GM20431 (cell line): ENCODE data around the gene HSPA5.
"Not testable (repeated sequence)": the region's sequence is repeated elsewhere in the genome, so short reads cannot be mapped to it uniquely, and the experiment has no call there.

Experiments
- in situ Hi-C: fragments of 300-500 bp; cut with MseI, MboI; formaldehyde crosslinking; loops from one replicate; pipeline ENCODE4 v1.15.0; 2020; ENCODE audit warnings: low sequenced_read_pairs; ENCODE audit not compliant: unreplicated experiment

HSPA5 gene

DNA sequence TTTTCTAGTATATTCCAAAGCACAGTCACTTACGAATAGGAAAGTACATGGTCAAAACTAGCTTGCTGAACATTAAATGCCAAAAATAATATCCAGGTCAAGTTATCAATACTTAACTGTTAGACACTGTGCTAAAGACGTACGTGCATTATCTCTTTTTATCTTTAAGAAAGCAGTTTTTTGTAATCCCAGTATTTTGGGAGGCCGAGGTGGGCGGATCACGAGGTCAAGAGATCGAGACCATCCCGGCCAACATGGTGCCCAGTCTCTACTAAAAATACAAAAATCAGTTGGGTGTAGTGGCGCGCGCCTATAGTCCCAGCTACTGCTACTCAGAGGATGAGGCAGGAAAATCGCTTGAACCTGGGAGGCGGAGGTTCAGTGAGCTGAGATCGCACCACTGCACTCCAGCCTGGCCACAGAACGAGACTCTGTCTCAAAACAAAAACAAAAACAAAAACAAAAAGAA is 2.7 kb upstream of the HSPA5 start:
- in situ Hi-C loops, result no loop called here

DNA sequence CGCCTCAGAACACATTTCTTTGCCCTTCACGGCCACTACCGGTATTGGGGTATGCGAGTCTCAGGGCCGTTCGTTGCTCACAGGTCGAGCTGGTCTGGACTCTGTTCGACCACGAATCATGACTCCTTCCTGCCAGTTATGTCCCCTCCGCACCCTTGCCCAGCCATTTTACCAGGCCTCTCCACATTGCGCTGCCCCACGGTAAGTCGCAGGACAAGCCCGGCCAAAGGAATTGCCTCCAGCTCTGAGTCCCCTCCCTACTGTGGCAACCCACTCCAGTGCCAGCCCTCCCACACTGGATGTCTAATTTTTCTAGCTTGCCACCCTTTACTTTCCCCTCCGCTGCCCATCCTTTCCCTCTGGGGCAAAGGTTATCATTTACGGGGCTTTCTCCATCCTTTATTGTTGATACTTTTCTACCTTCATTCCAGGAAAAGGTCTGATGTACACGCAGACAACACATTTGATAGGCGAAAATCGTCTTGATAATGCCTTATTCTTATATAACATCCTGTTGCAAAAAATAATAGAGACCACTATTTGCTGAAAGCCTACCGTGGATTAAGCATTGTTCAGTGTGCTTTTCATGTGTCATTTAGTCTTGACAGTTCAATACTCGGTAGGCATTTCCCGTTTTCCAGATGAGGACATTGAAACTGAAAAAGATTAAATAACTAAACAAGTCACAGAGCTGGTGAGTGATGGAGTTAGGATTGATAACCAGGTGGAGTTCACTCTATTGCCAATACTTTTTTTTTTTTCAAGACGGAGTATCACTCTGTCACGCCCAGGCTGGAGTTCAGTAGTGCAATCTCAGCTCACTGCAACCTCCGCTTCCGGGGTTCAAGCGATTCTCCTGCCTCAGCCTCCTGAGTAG is 958 bp upstream of the HSPA5 start:
- in situ Hi-C loops, result no loop called here

DNA sequence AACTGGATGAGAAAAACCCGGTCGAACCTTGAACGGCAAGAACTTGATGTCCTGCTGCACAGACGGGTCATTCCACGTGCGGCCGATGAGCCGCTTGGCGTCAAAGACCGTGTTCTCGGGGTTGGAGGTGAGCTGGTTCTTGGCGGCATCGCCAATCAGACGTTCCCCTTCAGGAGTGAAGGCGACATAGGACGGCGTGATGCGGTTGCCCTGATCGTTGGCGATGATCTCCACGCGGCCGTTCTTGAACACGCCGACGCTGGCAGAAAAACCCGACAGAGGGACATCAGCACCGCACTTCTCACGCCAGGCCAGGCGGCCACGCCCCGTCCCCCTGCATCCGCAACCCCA is 519 bp downstream of the HSPA5 start:
- in situ Hi-C loops, result no loop called here

DNA sequence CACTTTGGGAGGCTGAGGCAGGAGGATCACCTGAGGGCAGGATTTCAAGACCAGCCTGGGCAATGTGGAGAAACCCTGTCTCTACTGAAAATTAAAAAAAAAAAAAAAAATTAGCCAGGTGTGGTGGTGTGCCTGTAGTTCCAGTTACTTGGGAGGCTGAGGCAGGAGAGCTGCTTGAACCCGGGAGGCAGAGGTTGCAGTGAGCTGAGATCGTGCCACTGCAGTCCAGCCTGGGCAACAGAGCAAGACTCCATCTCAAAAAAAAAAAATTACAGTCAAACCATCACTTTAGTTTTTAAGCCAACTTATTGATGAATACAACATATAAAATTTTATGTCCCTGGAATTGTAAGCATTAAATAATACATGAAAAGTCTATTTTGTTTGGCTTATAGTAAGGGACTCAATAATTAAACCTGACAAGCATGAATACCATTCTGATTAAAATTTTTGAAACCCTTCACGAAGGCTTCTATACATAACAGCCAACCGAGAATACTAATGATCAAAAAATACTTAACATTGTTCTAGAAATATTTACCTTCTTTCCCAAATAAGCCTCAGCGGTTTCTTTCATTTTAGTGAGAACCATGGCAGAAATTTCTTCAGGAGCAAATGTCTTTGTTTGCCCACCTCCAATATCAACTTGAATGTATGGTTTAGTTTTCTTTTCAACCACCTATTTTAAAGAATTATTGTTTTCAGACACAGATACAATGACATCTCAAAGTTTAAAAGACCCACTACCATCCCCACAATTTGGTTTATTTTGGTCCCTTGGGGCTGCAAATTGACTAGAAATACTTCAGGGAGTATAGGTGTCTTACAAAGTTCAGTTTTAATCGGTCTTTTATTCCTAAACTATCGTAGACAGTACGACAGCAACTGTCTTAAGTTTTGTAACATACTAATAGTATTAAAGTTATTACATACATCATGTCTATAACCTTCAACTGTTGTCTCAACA is 1.2 kb downstream of the HSPA5 start:
- in situ Hi-C loops, result no loop called here

DNA sequence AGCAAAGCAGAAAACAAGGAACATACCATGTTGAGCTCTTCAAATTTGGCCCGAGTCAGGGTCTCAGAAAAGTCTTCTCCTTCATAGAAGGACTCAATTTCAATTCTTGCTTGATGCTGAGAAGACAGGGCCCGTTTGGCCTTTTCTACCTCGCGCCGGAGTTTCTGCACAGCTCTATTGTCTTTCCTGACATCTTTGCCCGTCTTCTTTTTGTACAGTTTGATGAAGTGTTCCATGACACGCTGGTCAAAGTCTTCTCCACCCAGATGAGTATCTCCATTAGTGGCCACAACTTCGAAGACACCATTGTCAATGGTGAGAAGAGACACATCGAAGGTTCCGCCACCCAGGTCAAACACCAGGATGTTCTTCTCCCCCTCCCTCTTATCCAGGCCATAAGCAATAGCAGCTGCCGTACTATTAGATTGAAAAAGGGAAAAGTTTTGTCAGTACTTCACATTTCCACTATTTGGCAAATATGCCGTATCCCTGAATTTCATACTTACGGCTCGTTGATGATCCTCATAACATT is 2.2 kb downstream of the HSPA5 start:
- in situ Hi-C loops, result no loop called here

DNA sequence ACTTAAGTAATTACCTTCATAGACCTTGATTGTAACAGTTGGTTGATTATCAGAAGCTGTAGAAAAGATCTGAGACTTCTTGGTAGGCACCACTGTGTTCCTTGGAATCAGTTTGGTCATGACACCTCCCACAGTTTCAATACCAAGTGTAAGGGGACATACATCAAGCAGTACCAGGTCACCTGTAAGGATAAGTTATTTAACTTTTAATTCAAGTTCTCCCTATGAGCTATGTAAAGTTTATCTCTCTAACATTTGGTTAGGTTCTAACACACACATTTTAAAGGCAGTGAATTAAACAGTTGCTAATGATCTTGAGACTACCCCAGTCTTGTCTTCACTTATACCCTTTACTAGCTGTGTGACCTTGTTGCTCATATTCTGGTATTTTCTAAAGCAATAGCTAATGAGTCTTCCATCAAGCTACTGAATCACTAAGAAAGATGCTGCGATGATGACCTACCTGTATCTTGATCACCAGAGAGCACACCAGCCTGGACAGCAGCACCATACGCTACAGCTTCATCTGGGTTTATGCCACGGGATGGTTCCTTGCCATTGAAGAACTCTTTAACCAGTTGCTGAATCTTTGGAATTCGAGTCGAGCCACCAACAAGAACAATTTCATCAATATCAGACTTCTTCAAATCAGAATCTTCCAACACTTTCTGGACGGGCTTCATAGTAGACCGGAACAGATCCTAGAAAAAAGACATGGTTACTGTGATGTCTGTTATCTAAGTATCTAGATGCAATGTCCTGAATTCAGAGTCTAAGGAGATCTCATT is 2.8 kb downstream of the HSPA5 start:
- in situ Hi-C loops, result no loop called here

DNA sequence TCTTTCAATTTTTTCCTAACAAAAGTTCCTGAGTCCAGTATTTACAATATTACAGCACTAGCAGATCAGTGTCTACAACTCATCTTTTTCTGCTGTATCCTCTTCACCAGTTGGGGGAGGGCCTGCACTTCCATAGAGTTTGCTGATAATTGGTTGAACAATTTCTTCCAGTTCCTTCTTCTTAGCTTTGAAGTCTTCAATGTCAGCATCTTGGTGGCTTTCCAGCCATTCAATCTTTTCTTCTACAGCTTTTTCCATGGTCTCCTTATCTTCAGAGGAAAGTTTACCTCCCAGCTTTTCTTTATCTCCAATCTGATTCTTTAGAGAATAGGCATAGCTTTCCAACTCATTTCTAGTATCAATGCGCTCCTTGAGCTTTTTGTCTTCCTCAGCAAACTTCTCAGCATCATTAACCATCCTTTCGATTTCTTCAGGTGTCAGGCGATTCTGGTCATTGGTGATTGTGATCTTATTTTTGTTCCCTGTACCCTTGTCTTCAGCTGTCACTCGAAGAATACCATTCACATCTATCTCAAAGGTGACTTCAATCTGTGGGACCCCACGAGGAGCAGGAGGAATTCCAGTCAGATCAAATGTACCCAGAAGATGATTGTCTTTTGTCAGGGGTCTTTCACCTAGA is 4.5 kb downstream of the HSPA5 start:
- in situ Hi-C loops, result not testable (repeated sequence)

DNA sequence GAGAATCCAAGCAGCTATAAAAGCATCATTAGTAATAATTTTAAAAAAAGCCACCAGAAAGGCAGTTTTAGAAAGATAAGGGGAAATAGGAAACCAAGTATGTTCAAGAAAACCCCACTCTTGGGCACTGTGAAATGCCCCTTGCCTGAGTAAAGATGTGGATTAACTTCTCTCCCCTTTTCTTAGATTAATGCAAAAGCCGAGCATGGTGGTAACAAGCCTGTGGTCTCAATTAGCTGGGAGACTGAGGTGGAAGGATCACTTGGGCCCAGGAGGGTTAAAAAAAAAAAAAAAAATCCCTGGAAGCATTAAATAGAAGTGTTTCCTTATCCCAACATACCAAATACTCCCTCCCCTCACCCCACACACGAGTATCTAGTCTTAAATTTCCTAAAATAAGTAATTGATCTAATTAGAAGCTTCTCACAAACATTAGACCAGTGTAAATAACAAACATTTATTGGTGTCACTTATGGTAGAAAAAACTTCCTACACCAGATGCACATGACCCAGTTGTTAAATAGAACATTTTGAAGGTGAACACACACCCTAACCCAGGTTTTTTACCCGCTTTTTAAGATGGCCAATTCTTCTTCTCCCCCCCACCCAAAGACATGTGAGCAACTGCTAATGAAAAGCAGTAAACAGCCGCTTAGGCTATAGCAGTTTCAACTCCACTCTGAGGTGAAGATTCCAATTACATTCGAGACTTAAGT is 5.2 kb downstream of the HSPA5 start:
- in situ Hi-C loops, result no loop called here

DNA sequence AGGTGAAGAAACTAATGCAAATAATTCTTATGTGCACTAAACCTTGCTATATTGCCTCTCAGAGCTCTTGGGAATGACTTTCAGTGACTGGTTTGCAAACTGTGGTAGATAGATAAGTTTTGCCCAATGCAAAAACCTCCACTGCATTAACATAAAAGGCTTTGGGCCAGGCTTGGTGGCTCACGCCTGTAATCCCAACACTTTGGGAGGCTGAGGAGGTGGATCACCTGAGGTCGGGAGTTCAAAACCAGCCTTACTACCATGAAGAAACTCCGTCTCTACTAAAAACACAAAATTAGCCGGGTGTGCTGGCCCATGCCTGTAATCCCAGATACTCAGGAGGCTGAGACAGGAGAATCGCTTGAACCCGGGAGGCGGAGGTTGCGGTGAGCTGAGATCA is 7.0 kb downstream of the HSPA5 start:
- in situ Hi-C loops, result not testable (repeated sequence)

DNA sequence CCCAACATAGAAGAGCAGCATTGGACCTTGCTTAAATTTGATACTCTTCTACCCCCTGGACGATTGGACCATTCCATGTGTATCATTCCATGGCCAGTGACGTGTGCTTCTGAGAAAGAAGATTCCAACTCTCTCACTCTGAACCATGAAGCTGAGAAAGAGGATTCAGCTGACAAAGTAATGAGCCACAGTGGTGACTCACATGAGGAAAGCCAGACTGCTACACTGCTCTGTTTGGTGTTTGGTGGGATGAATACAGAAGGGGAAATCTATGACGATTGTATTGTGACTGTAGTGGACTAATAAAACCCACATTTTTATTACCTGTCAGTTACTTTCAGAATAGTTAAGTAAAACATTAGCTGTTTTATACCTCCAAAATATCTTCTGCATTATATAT is 7.5 kb downstream of the HSPA5 start:
- in situ Hi-C loops, result no loop called here

DNA sequence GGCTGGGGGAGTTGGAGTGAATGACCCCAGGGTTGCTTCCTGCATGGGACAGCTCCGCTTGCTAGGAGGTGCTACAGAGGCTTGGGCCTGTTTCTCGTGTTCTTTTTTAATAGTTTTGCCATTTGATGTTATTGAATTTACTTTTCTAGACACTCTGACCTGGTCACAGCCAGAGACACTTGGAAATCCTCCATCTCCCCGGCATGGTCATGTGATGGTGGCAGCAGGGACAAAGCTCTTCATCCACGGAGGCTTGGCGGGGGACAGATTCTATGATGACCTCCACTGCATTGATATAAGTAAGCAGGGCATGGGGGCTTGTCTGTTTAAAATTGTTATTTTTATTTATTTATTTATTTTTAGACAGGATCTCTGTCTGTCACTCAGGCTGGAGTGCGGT is 13.4 kb downstream of the HSPA5 start:
- in situ Hi-C loops, result no loop called here

DNA sequence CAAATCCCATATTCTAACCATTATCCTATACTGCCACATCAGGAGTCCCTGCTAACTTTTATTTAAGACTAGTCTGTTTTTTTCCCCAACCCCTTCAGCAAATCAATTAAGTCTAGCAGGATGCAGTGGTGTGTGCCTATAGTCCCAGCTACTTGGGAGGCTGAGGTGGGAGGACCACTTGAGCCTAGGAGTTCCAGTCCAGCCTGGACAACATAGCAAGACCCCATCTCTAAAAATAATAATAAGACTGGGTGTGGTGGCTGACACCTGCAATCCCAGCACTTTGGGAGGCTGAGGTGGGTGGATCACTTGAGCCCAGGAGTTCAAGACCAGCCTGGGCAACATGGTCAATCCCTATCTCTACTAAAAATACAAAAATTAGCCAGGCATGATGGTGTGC is 16.3 kb downstream of the HSPA5 start:
- in situ Hi-C loops, result not testable (repeated sequence)

DNA sequence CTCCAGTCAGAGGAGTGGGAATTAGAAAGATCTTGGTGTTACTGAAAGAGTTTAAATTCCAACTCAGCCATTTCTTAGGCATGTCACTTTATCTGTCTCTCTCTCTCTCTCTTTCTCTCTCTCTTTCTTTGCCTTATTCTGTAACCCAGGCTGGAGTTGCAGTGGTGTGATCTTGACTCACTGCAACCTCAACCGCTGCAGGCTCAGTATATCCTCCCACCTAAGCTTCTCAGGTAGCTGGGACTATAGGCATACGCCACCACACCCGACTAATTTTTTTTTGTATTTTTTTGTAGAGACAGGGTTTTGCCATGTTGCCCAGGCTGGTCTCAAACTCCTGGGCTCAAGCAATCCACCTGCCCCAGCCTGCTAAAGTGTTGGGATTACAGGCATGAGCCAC is 22.5 kb downstream of the HSPA5 start:
- in situ Hi-C loops, result no loop called here

DNA sequence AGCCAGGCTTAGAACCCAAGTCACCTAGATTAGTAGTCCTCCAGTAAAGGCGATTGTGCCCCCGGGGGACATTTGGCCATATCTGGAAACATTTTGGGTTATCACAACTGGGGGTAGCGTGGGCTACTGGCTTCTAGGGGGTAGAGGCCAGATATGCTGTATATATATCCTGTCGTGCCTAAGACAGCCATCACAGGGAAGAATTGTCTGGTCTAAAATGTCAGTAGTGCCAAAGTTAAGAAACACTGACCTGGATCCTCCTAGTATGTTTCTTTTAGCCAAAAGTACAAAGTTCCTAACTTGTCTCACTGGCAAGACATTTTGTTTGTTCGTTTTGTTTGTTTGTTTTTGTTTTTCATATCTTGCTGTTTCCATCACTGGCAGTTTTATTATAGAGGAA is 27.0 kb downstream of the HSPA5 start:
- in situ Hi-C loops, result no loop called here

DNA sequence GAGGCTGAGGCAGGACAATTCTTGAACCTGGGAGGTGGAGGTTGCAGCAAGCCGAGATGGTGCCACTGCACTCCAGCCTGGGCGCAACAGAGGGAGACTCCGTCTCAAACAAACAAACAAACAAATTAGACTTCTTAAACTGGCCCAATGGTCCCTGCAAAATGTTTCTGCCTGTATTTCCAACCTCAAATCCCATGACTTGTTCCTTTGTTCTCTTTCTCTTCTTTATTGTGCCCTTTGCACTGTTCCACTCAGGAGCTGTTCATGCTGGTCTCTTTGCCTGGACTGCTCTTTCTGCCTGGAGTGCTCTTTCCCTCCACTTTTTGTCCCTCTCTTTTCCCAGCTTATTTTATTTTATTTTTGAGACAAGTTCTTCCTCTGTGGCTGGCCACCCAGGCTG is 36.7 kb downstream of the HSPA5 start:
- in situ Hi-C loops, result no loop called here

DNA sequence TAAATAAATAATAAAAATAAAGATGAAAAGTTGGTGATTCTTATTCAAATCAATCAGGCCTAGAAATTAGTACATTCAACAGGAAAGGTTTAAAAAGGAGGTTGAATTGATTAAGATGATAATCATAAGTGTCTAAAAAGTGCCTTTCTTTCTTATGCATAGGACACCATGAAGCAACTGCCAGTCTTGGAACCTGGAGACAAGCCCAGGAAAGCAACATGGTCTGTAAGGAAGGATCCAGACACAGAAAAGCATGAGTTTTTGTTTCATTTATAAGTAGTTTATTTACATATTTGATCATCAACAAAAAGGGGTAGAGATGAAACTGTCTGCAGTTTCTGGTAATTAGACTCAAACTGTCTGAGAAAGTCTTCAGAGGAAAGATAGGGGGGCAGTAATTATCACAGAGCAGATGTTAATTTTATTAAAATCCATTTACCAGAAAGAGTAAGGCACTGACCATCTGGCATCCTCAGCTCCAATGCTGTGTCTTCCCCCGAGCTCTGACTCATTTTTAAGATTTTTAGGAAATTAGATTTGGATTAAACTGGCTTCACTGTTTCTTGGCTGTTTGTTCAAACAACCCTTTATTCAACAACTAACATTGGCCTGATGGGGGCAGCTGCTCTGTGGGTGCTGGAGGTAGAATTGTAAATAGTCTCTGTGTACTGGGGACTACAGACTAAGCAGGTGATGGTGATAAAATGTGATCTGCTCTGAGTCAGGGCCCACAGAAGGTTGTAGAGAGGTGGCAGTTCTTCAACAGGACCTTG is 38.1 kb downstream of the HSPA5 start:
- in situ Hi-C loops, result no loop called here

DNA sequence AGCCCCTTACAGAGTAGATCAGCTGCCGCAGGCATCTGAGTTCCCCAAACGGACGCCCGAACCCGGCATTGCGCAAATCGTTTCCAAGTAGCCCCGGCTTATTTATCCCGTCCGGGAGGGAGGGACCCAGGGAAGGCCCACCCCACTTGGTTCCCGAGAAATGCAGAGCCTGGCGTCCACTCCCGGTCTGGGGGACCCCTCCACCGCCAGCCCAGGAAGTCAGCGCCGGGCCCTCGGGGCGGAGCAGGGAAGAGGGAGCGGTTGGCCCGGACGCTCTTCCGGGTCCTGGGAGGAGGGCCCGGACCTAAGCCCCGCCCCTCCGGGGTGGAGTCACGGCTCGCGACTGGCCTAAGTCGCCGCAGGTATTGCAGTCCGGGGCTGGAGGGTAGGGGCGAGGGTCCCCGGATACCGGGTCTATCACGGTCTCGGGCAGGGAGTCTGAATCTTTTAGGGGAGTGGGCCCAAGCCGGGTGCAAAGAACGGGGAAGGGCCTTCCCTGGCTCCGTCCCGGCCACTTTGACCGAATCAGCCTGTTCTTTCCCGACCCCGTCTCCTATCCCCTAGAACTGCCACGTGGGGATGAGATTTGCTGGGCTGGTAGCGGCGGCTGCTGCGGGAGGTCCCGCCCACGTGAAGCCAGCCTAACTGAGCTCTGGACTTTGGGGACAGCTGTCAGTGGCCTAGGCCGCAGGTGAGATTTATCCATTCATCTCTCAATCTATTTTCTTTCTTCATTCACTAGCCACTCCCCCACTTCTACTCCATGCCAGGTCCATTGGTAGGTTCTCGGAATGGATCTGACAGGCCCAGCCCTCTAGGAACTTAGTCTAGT is 40.7 kb downstream of the HSPA5 start, which contains the start of gene RABEPK:
TSS of gene RABEPK (plus strand) at position 327 of the 832 bp plus-strand sequence. CDS start 2,472 bp downstream, outside the sequence.
- in situ Hi-C loops, result no loop called here
